Stimulated activated CD4-positive, alpha-beta T cell treated with anti-CD3 and anti-CD28 coated beads, Interleukin-15, amount 100 ng/mL, for 48 hours (primary cell): ENCODE results near the gene KCTD20.

Experiments used
- DNase-seq, 2 donors: peaks; one replicate each; pipeline ENCODE4 v3.0.0-alpha.2; 2020; ENCODE audit warnings: low read depth in 2 of 2

Gene KCTD20

GRCh38 chr6:36533321-36533720 lies 90.5 kb downstream of the KCTD20 start:
- no peak for DNase-seq

- no peak for DNase-seq
These were observed 94.2 kb downstream of the KCTD20 start for GRCh38 chr6:36536873-36537547.

GRCh38 chr6:36539814-36540568 lies 97.2 kb downstream of the KCTD20 start:
- DNase-seq = no peak
